ENCODE data around the gene ZNF512.
"Not testable (repeated sequence)": the region's sequence is repeated elsewhere in the genome, so short reads cannot be mapped to it uniquely, and the experiment has no call there.

The ZNF512 gene

DNA sequence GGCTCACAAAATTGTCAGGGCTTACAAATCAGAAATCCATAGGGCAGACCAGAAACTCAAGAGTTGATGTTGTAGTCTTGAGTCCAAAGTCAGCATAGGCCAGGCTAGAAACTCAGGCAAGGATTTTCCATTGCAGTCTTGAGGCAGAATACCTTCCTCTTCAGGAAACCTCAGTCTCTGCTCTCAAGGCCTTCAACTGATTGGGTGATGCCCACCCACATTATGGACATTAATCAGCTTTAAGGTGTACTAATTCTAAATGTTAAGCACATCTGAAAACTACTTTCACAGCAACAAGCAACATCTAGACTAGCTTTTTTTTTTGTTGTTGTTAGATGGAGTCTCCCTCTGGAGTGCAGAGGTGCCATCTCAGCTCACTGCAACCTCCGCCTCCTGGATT is 31.3 kb upstream of the ZNF512 start:
- H2BK5ac ChIP-seq (ENCODE audit: low read length), result no peak overlapping the region
- no peak for DNase-seq (ENCODE audit: low spot score)

GRCh38 chr2:27552941-27553340 is 29.9 kb upstream of the ZNF512 start:
- H4K91ac ChIP-seq (ENCODE audit: low read depth, low read length, poor library complexity), result no peak overlapping the region
- H2BK12ac ChIP-seq (ENCODE audit: low read length), result no peak overlapping the region
- no peak overlapping the region for H2BK5ac ChIP-seq (ENCODE audit: low read length)
- H3K27ac ChIP-seq (replicated peaks; ENCODE audit: low read length), result no peak overlapping the region
- no peak overlapping the region for H3K9ac ChIP-seq (ENCODE audit: low read depth, low read length, poor library complexity)
- no peak overlapping the region for H3K4me3 ChIP-seq (ENCODE audit: low read length in 2 of 2)
- H3K14ac ChIP-seq (ENCODE audit: low read length), result no peak overlapping the region
- H3K36me3 ChIP-seq (replicated peaks in 1 of 2; ENCODE audit: control insufficient read depth in 2 of 2, insufficient read depth in 2 of 2, low read length in 2 of 2), result no peaks in the 10 kb centered on the region
- no peak for DNase-seq (ENCODE audit: low spot score)
- no peak overlapping the region for H2AFZ ChIP-seq (ENCODE audit: low read length)
- no peaks in the 10 kb centered on the region for H3K79me1 ChIP-seq (ENCODE audit: low read depth, low read length)
- no peak overlapping the region for H2BK120ac ChIP-seq (ENCODE audit: low read depth, low read length)
- no CpG with 5 or more reads among the region's 2 CpGs for WGBS, 2 donors (ENCODE audit: extremely low coverage in 2 of 2, insufficient read length in 2 of 2, insufficient replicate concordance in 1 of 2)
- H3K27me3 ChIP-seq (ENCODE audit: control insufficient read depth in 3 of 3, insufficient read depth in 3 of 3, low read depth in 1 of 3, low read length in 3 of 3), result no peaks in the 10 kb centered on the region
- H4K8ac ChIP-seq (ENCODE audit: low read depth, low read length), result no peak overlapping the region
- no peak overlapping the region for H2AK5ac ChIP-seq (ENCODE audit: low read depth, low read length)
- no peak overlapping the region for H3K4ac ChIP-seq (ENCODE audit: low read length)
- H3K9me3 ChIP-seq (replicated peaks in 1 of 2; ENCODE audit: control insufficient read depth in 2 of 2, insufficient read depth in 1 of 2, low read depth in 1 of 2, low read length in 2 of 2), result no peaks in the 10 kb centered on the region
- no peak overlapping the region for H3K18ac ChIP-seq (ENCODE audit: low read length)
- H3K23ac ChIP-seq (ENCODE audit: low read depth, low read length, poor library complexity), result no peak overlapping the region
- H3K4me1 ChIP-seq (ENCODE audit: control insufficient read depth in 2 of 2, insufficient read depth in 1 of 2, low read depth in 1 of 2, low read length in 2 of 2), result no peaks in the 10 kb centered on the region
- H3K4me2 ChIP-seq (ENCODE audit: insufficient read depth, low read length, poor library complexity, severe bottlenecking), result no peak overlapping the region
- no peak overlapping the region for H2BK15ac ChIP-seq (ENCODE audit: low read length)

More for the DNA sequence above, 31.3 kb upstream of the ZNF512 start:
- Histone ChIP-seq H3K4ac (ENCODE audit: low read length) (no peak overlapping the region), H2AFZ (ENCODE audit: low read length) (no peak overlapping the region), H2BK15ac (ENCODE audit: low read length) (no peak overlapping the region), H3K4me3 (ENCODE audit: low read length in 2 of 2) (no peak overlapping the region), H3K27ac (replicated peaks; ENCODE audit: low read length) (no peak overlapping the region), H3K18ac (ENCODE audit: low read length) (no peak overlapping the region), H3K14ac (ENCODE audit: low read length) (no peak overlapping the region), H2AK5ac (ENCODE audit: low read depth, low read length) (no peak overlapping the region), H3K9me3 (replicated peaks in 1 of 2; ENCODE audit: control insufficient read depth in 2 of 2, insufficient read depth in 1 of 2, low read depth in 1 of 2, low read length in 2 of 2) (no peaks in the 10 kb centered on the region), H4K8ac (ENCODE audit: low read depth, low read length) (no peak overlapping the region), H4K91ac (ENCODE audit: low read depth, low read length, poor library complexity) (no peak overlapping the region), H3K23ac (ENCODE audit: low read depth, low read length, poor library complexity) (no peak overlapping the region), H2BK12ac (ENCODE audit: low read length) (no peak overlapping the region), H3K4me1 (ENCODE audit: control insufficient read depth in 2 of 2, insufficient read depth in 1 of 2, low read depth in 1 of 2, low read length in 2 of 2) (no peaks in the 10 kb centered on the region), H3K9ac (ENCODE audit: low read depth, low read length, poor library complexity) (no peak overlapping the region), H3K36me3 (replicated peaks in 1 of 2; ENCODE audit: control insufficient read depth in 2 of 2, insufficient read depth in 2 of 2, low read length in 2 of 2) (no peaks in the 10 kb centered on the region), H2BK120ac (ENCODE audit: low read depth, low read length) (no peak overlapping the region), H3K79me1 (ENCODE audit: low read depth, low read length) (no peaks in the 10 kb centered on the region), H3K27me3 (ENCODE audit: control insufficient read depth in 3 of 3, insufficient read depth in 3 of 3, low read depth in 1 of 3, low read length in 3 of 3) (no peaks in the 10 kb centered on the region), H3K4me2 (ENCODE audit: insufficient read depth, low read length, poor library complexity, severe bottlenecking) (no peak overlapping the region)
- no CpG with 5 or more reads among the region's 1 CpG for WGBS, 2 donors (ENCODE audit: extremely low coverage in 2 of 2, insufficient read length in 2 of 2, insufficient replicate concordance in 1 of 2)

GRCh38 chr2:27554451-27554850 is 28.4 kb upstream of the ZNF512 start:
- not testable (repeated sequence) for H3K18ac ChIP-seq (ENCODE audit: low read length); H3K4me3 ChIP-seq (ENCODE audit: low read length in 2 of 2); H2BK120ac ChIP-seq (ENCODE audit: low read depth, low read length); H3K79me1 ChIP-seq (ENCODE audit: low read depth, low read length); H3K9ac ChIP-seq (ENCODE audit: low read depth, low read length, poor library complexity); H2BK5ac ChIP-seq (ENCODE audit: low read length); H3K4ac ChIP-seq (ENCODE audit: low read length); DNase-seq (ENCODE audit: low spot score); H3K27me3 ChIP-seq (ENCODE audit: control insufficient read depth in 3 of 3, insufficient read depth in 3 of 3, low read depth in 1 of 3, low read length in 3 of 3); H2BK12ac ChIP-seq (ENCODE audit: low read length); H3K36me3 ChIP-seq (replicated peaks in 1 of 2; ENCODE audit: control insufficient read depth in 2 of 2, insufficient read depth in 2 of 2, low read length in 2 of 2); H3K9me3 ChIP-seq (replicated peaks in 1 of 2; ENCODE audit: control insufficient read depth in 2 of 2, insufficient read depth in 1 of 2, low read depth in 1 of 2, low read length in 2 of 2); H3K27ac ChIP-seq (replicated peaks; ENCODE audit: low read length); H4K8ac ChIP-seq (ENCODE audit: low read depth, low read length); H2AK5ac ChIP-seq (ENCODE audit: low read depth, low read length); H2BK15ac ChIP-seq (ENCODE audit: low read length); H2AFZ ChIP-seq (ENCODE audit: low read length); H3K4me2 ChIP-seq (ENCODE audit: insufficient read depth, low read length, poor library complexity, severe bottlenecking); H3K14ac ChIP-seq (ENCODE audit: low read length); H4K91ac ChIP-seq (ENCODE audit: low read depth, low read length, poor library complexity); H3K23ac ChIP-seq (ENCODE audit: low read depth, low read length, poor library complexity); H3K4me1 ChIP-seq (ENCODE audit: control insufficient read depth in 2 of 2, insufficient read depth in 1 of 2, low read depth in 1 of 2, low read length in 2 of 2)
- WGBS, 2 donors (ENCODE audit: extremely low coverage in 2 of 2, insufficient read length in 2 of 2, insufficient replicate concordance in 1 of 2), result no CpG with 5 or more reads among the region's 3 CpGs

DNA sequence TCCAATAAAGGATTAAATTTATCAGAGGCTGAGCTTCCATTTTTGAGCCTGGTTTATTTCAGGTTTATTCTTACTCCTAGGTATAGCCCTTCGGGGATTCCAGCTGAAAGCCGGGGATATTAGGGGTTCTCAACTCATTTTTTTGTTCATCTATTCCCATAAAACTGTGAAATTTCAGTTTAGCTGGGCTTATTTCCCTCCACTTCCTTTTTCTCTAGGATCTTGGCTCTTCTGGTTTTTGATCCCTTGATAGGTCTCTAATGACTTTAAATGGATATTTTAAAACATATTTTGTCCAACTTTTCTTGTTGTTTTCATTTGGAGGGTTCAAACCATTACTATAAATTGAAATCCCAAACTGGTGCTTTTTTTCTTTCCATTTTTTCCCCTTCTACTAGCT is 23.6 kb upstream of the ZNF512 start:
- no peak overlapping the region for H3K14ac ChIP-seq (ENCODE audit: low read length)
- no peak overlapping the region for H4K8ac ChIP-seq (ENCODE audit: low read depth, low read length)
- H3K4me2 ChIP-seq (ENCODE audit: insufficient read depth, low read length, poor library complexity, severe bottlenecking), result no peak overlapping the region
- no peak overlapping the region for H2BK5ac ChIP-seq (ENCODE audit: low read length)
- no CpG with 5 or more reads among the region's 2 CpGs for WGBS, 2 donors (ENCODE audit: extremely low coverage in 2 of 2, insufficient read length in 2 of 2, insufficient replicate concordance in 1 of 2)
- DNase-seq (ENCODE audit: low spot score), result no peak
- H2BK12ac ChIP-seq (ENCODE audit: low read length), result no peak overlapping the region
- H3K4me1 ChIP-seq (ENCODE audit: control insufficient read depth in 2 of 2, insufficient read depth in 1 of 2, low read depth in 1 of 2, low read length in 2 of 2), result no peaks in the 10 kb centered on the region
- no peak overlapping the region for H3K18ac ChIP-seq (ENCODE audit: low read length)
- no peaks in the 10 kb centered on the region for H3K36me3 ChIP-seq (replicated peaks in 1 of 2; ENCODE audit: control insufficient read depth in 2 of 2, insufficient read depth in 2 of 2, low read length in 2 of 2)
- H3K27me3 ChIP-seq (ENCODE audit: control insufficient read depth in 3 of 3, insufficient read depth in 3 of 3, low read depth in 1 of 3, low read length in 3 of 3), result no peaks in the 10 kb centered on the region
- no peak overlapping the region for H2BK120ac ChIP-seq (ENCODE audit: low read depth, low read length)
- H2AFZ ChIP-seq (ENCODE audit: low read length), result no peak overlapping the region
- H3K27ac ChIP-seq (replicated peaks; ENCODE audit: low read length), result no peak overlapping the region
- H3K9ac ChIP-seq (ENCODE audit: low read depth, low read length, poor library complexity), result no peak overlapping the region
- H2AK5ac ChIP-seq (ENCODE audit: low read depth, low read length), result no peak overlapping the region
- H3K23ac ChIP-seq (ENCODE audit: low read depth, low read length, poor library complexity), result no peak overlapping the region
- no peak overlapping the region for H2BK15ac ChIP-seq (ENCODE audit: low read length)
- H3K4me3 ChIP-seq (ENCODE audit: low read length in 2 of 2), result no peak overlapping the region
- H3K4ac ChIP-seq (ENCODE audit: low read length), result no peak overlapping the region
- H4K91ac ChIP-seq (ENCODE audit: low read depth, low read length, poor library complexity), result no peak overlapping the region
- H3K79me1 ChIP-seq (ENCODE audit: low read depth, low read length), result no peaks in the 10 kb centered on the region
- no peaks in the 10 kb centered on the region for H3K9me3 ChIP-seq (replicated peaks in 1 of 2; ENCODE audit: control insufficient read depth in 2 of 2, insufficient read depth in 1 of 2, low read depth in 1 of 2, low read length in 2 of 2)
